ENCODE data around the gene SLC12A7. TPM values are rescaled to one million over a fixed set of nuclear protein-coding genes. Genes with fewer than 3 reads are reported as not detected.

SLC12A7 gene
- total and polyA plus RNA-seq, 2 of the 13 experiments (the other 11 are each of a cell fraction or from before 2014, with no cell fraction given) = 14.0 to 18.5 TPM

- no peak for DNase-seq (ENCODE audit: low spot score)
- H3K4me2 ChIP-seq (ENCODE audit: low read depth, low read length) = no peak overlapping the region
- H3K79me2 ChIP-seq (ENCODE audit: insufficient read depth, low read length) = peaks cover 8% of the 10 kb centered on the region
- no peak for FAIRE-seq
- no peak for ATAC-seq
- H3K27ac ChIP-seq (ENCODE audit: extremely low read length, insufficient read depth, low read length) = no peak overlapping the region
- CTCF ChIA-PET (ENCODE audit: low intra/inter-chr PET ratio, low total read pairs) = no interaction called here
- WGBS (ENCODE audit: low lambda C conversion rate) = 65% methylated on average over 21 of the region's 23 CpGs
- H3K27me3 ChIP-seq (ENCODE audit: control insufficient read depth in 1 of 2, insufficient read depth in 2 of 2, low read length in 2 of 2) = peaks cover 23 to 76% of the 10 kb centered on the region in 2 experiments
- no peak overlapping the region for H2AFZ ChIP-seq (ENCODE audit: low read length)
- H3K36me3 ChIP-seq (replicated peaks in 1 of 2; ENCODE audit: control insufficient read depth in 1 of 2, insufficient read depth in 2 of 2, low read length in 2 of 2) = no peaks in the 10 kb centered on the region
- H3K4me1 ChIP-seq (ENCODE audit: insufficient read depth, low read length) = peaks cover 49% of the 10 kb centered on the region
- POLR2A ChIA-PET = interaction anchor here (6.1 kb wide), 1 partner anchor 8 kb away, joined by 91 read pairs; no protein-coding TSS in a partner anchor
- no peak overlapping the region for H3K9ac ChIP-seq (ENCODE audit: insufficient read depth, low read depth, low read length)
- no peaks in the 10 kb centered on the region for H3K9me3 ChIP-seq (ENCODE audit: low read length)
- no peak overlapping the region for H3K4me3 ChIP-seq (replicated peaks in 1 of 3; ENCODE audit: insufficient read depth in 1 of 3, low read depth in 2 of 3, low read length in 3 of 3)
- BruUV-seq (replicated peaks) = no TSS peak
- H4K20me1 ChIP-seq (ENCODE audit: insufficient read depth, low read length) = no peaks in the 10 kb centered on the region
- intact Hi-C loops (cut with micrococcal nuclease; ENCODE audit: unreplicated experiment) = no loop called here
- in situ Hi-C loops (cut with HindIII; ENCODE audit: extremely low pct_ligation_motif_present, low pct_unique_long_range_greater_than_20kb) = no loop called here
- TF ChIP-seq TCF12 (IDR thresholded peaks at IDR 0.05) = no peak
- TF ChIP-seq TCF12 (CRISPR knock-in tag; IDR thresholded peaks at IDR 0.05) = no peak
- TF ChIP-seq ZBTB49 (CRISPR knock-in tag; IDR thresholded peaks at IDR 0.05; ENCODE audit: borderline replicate concordance) = no peak
- no peak for TF ChIP-seq ISL2 (CRISPR knock-in tag; IDR thresholded peaks at IDR 0.05)
- TF ChIP-seq HDAC6 (IDR thresholded peaks at IDR 0.05; ENCODE audit: low read depth, low read length) = no peak
- no peak for TF ChIP-seq ZNF253 (CRISPR knock-in tag; IDR thresholded peaks at IDR 0.05; ENCODE audit: borderline replicate concordance)
- TF ChIP-seq PLRG1 (conservative IDR thresholded peaks at IDR 0.05) = no peak
- TF ChIP-seq SMARCE1 (IDR thresholded peaks at IDR 0.05; ENCODE audit: borderline replicate concordance) = no peak
- no peak for TF ChIP-seq RBFOX2 (IDR thresholded peaks at IDR 0.05; ENCODE audit: low read depth, low read length)
- TF ChIP-seq ZNF687 (CRISPR knock-in tag; IDR thresholded peaks at IDR 0.05) = no peak
- no peak for TF ChIP-seq HOXD1 (CRISPR knock-in tag; IDR thresholded peaks at IDR 0.05)
- TF ChIP-seq RXRA (CRISPR knock-in tag; IDR thresholded peaks at IDR 0.05) = no peak
- TF ChIP-seq ZNF468 (CRISPR knock-in tag; IDR thresholded peaks at IDR 0.05) = no peak
- no peak for TF ChIP-seq NCOA2 (CRISPR knock-in tag; IDR thresholded peaks at IDR 0.05)
These were observed 3.4 kb upstream of the SLC12A7 start for GRCh38 chr5:1115123-1115815.
